ENCODE measurements around the gene SVBP. TPM values are rescaled to one million over a fixed set of nuclear protein-coding genes. Genes with fewer than 3 reads are reported as not detected.

The SVBP gene
- polyA plus RNA-seq, 4 donors: 17.7 to 36.0 (median 27.0) TPM

DNA sequence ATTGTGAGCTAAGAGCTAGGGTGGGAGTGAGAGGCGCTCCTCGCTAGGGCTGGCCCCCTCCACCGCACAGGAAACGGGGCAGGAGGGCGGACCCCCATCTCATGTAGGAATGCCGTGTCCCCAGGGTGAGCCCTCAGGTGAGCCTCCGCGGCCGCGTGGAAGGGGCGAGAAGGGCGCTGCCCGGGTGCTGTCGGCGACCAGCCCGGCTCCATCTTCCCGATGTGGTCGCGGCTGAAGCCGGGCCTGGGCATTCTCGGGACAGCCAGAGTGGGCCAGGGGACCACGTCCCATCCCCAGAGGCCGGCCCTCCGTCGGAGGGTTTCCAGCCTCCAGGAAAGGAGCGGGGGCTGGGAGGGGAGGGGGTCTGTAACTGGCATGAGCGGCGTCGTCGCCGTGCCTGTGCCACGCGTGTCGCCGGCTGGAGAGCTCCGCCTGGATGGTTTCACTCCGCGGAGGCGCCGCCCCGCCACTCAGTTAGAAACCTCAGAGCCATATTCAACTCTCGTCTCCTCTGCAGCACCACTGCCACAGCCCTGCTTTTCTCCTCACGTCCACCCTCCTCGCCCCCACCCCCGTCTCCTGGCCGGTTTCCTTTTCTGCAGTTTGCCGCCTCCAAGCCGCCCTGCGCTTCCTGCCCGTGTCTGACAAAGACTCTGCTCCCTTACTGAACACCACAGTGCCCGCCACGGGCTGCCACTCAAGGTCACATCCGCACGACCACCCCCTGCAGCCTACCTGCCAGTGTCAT, 32.1 kb downstream of the SVBP start, which contains the start of gene TMEM269:
Gene TMEM269 (plus strand): TSS at position 46 of the 748 bp plus-strand sequence. CDS start 4,903 bp downstream, outside the sequence.
- Histone ChIP-seq H3K27me3 (ENCODE audit: control insufficient read depth in 3 of 3, insufficient read depth in 3 of 3, low read length in 3 of 3) (peaks cover 0 to 37% (median 0%) of the 10 kb centered on the region in 3 donors), H3K36me3 (ENCODE audit: control insufficient read depth in 3 of 3, insufficient read depth in 2 of 3, low read depth in 1 of 3, low read length in 3 of 3) (peaks cover 0 to 22% (median 0%) of the 10 kb centered on the region in 3 donors), H3K4me1 (ENCODE audit: control insufficient read depth in 3 of 3, insufficient read depth in 2 of 3, low read depth in 1 of 3, low read length in 2 of 3) (peaks cover 0 to 9% (median 0%) of the 10 kb centered on the region in 3 donors), H3K27ac (ENCODE audit: low read depth in 1 of 3, low read length in 2 of 3) (no peak within 1 kb of the TSS), H3K9me3 (ENCODE audit: control insufficient read depth in 2 of 2, insufficient read depth in 1 of 2, low read depth in 1 of 2, low read length in 1 of 2) (no peaks in the 10 kb centered on the region), H3K4me3 (ENCODE audit: low read depth in 1 of 3, low read length in 3 of 3) (peak within 1 kb of the TSS in 2 of 3 donors; percentile 24 to 39)
- FAIRE-seq (no peak), DNase-seq (peak in 1 of 2 donors; percentile 28)
- WGBS, 3 donors: 8 to 12% (median 11%) methylated on average over 43 to 54 of the region's 54 CpGs

DNA sequence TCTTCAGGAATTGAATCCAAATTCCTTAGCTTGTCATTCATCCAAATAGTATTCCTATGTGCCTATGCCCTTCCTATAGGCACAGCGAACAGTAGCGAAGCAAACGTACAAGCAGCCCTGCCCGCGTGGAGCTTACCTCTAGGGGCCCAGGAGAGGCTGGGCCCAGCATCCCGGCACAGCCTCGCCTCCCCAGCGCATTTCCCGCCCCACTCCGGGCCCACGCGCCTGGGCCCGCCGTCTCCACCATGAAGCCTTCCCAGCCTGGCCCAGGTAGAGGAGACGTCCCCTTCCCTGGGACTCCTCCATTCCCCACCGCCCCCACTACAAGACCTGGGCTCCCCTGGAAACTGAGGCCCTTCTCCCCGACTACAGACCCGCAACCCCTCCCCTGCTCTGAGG, 32.7 kb downstream of the SVBP start:
- H3K27ac ChIP-seq (ENCODE audit: low read depth in 1 of 3, low read length in 2 of 3): no peak overlapping the region
- H3K36me3 ChIP-seq (ENCODE audit: control insufficient read depth in 3 of 3, insufficient read depth in 2 of 3, low read depth in 1 of 3, low read length in 3 of 3): peaks cover 0 to 22% (median 0%) of the 10 kb centered on the region in 3 donors
- H3K9me3 ChIP-seq (ENCODE audit: control insufficient read depth in 2 of 2, insufficient read depth in 1 of 2, low read depth in 1 of 2, low read length in 1 of 2): no peaks in the 10 kb centered on the region
- FAIRE-seq (no peak), DNase-seq (no peak)
- H3K4me1 ChIP-seq (ENCODE audit: control insufficient read depth in 3 of 3, insufficient read depth in 2 of 3, low read depth in 1 of 3, low read length in 2 of 3): peaks cover 0 to 9% (median 0%) of the 10 kb centered on the region in 3 donors
- peaks cover 0 to 33% (median 0%) of the 10 kb centered on the region in 3 donors for H3K27me3 ChIP-seq (ENCODE audit: control insufficient read depth in 3 of 3, insufficient read depth in 3 of 3, low read length in 3 of 3)
- 84 to 95% (median 89%) methylated on average over 18 of the region's 18 CpGs for WGBS, 3 donors
- H3K4me3 ChIP-seq (ENCODE audit: low read depth in 1 of 3, low read length in 3 of 3): peak overlapping the region in 2 of 3 donors; percentile 24 to 39

- H3K9me3 ChIP-seq (ENCODE audit: control insufficient read depth in 2 of 2, insufficient read depth in 1 of 2, low read depth in 1 of 2, low read length in 1 of 2): no peaks in the 10 kb centered on the region
- WGBS, 3 donors: 97 to 100% (median 98%) methylated on average over 2 of the region's 2 CpGs
- H3K27me3 ChIP-seq (ENCODE audit: control insufficient read depth in 3 of 3, insufficient read depth in 3 of 3, low read length in 3 of 3): peaks cover 0 to 33% (median 0%) of the 10 kb centered on the region in 3 donors
- no peak overlapping the region for H3K27ac ChIP-seq (ENCODE audit: low read depth in 1 of 3, low read length in 2 of 3)
- peaks cover 0 to 9% (median 0%) of the 10 kb centered on the region in 3 donors for H3K4me1 ChIP-seq (ENCODE audit: control insufficient read depth in 3 of 3, insufficient read depth in 2 of 3, low read depth in 1 of 3, low read length in 2 of 3)
- no peak for FAIRE-seq
- peaks cover 0 to 21% (median 0%) of the 10 kb centered on the region in 3 donors for H3K36me3 ChIP-seq (ENCODE audit: control insufficient read depth in 3 of 3, insufficient read depth in 2 of 3, low read depth in 1 of 3, low read length in 3 of 3)
- no peak overlapping the region for H3K4me3 ChIP-seq (ENCODE audit: low read depth in 1 of 3, low read length in 3 of 3)
- no peak for DNase-seq
Measured at GRCh38 chr1:42783092-42783491, 34.1 kb downstream of the SVBP start.

- FAIRE-seq (no peak), DNase-seq (no peak)
- WGBS, 3 donors: 98 to 100% (median 100%) methylated on average over 1 of the region's 1 CpG
- Histone ChIP-seq H3K27ac (ENCODE audit: low read depth in 1 of 3, low read length in 2 of 3) (no peak overlapping the region), H3K4me1 (ENCODE audit: control insufficient read depth in 3 of 3, insufficient read depth in 2 of 3, low read depth in 1 of 3, low read length in 2 of 3) (peaks cover 0 to 4% (median 0%) of the 10 kb centered on the region in 3 donors), H3K27me3 (ENCODE audit: control insufficient read depth in 3 of 3, insufficient read depth in 3 of 3, low read length in 3 of 3) (peaks cover 0 to 13% (median 0%) of the 10 kb centered on the region in 3 donors), H3K36me3 (ENCODE audit: control insufficient read depth in 3 of 3, insufficient read depth in 2 of 3, low read depth in 1 of 3, low read length in 3 of 3) (peaks cover 4 to 39% (median 6%) of the 10 kb centered on the region in 3 donors), H3K4me3 (ENCODE audit: low read depth in 1 of 3, low read length in 3 of 3) (no peak overlapping the region), H3K9me3 (ENCODE audit: control insufficient read depth in 2 of 2, insufficient read depth in 1 of 2, low read depth in 1 of 2, low read length in 1 of 2) (no peaks in the 10 kb centered on the region)
Measured at GRCh38 chr1:42780176-42780575, 37.0 kb downstream of the SVBP start.

- DNase-seq (no peak), FAIRE-seq (no peak)
- Histone ChIP-seq H3K27me3 (ENCODE audit: control insufficient read depth in 3 of 3, insufficient read depth in 3 of 3, low read length in 3 of 3) (peaks cover 0 to 9% (median 0%) of the 10 kb centered on the region in 3 donors), H3K9me3 (ENCODE audit: control insufficient read depth in 2 of 2, insufficient read depth in 1 of 2, low read depth in 1 of 2, low read length in 1 of 2) (no peaks in the 10 kb centered on the region), H3K36me3 (ENCODE audit: control insufficient read depth in 3 of 3, insufficient read depth in 2 of 3, low read depth in 1 of 3, low read length in 3 of 3) (peaks cover 4 to 41% (median 10%) of the 10 kb centered on the region in 3 donors), H3K4me1 (ENCODE audit: control insufficient read depth in 3 of 3, insufficient read depth in 2 of 3, low read depth in 1 of 3, low read length in 2 of 3) (no peaks in the 10 kb centered on the region), H3K27ac (ENCODE audit: low read depth in 1 of 3, low read length in 2 of 3) (no peak overlapping the region), H3K4me3 (ENCODE audit: low read depth in 1 of 3, low read length in 3 of 3) (no peak overlapping the region)
- 49 to 70% (median 64%) methylated on average over 2 of the region's 2 CpGs for WGBS, 3 donors
Measured at GRCh38 chr1:42779725-42780124, 37.5 kb downstream of the SVBP start.

DNA sequence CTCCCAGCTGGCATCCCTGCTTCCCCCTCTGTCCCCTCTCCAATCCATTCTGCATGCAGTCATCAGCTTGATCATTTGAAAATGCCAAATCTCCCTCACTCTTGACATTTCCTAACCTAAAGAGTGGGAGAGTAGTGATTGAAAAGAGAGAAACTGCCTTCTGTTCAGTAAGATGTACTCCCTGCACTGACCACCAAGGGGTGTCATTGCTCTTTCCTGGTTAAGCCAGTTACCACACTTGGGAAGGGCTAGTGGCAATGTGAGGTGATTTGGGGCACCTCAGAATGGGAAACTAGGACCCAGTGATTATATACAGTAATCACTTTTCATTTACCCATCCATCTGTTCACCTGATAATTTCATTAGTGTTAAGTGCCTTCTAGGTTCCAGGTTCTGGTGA, 39.3 kb downstream of the SVBP start:
- Histone ChIP-seq H3K27me3 (ENCODE audit: control insufficient read depth in 3 of 3, insufficient read depth in 3 of 3, low read length in 3 of 3) (no peaks in the 10 kb centered on the region), H3K4me3 (ENCODE audit: low read depth in 1 of 3, low read length in 3 of 3) (no peak overlapping the region), H3K4me1 (ENCODE audit: control insufficient read depth in 3 of 3, insufficient read depth in 2 of 3, low read depth in 1 of 3, low read length in 2 of 3) (no peaks in the 10 kb centered on the region), H3K36me3 (ENCODE audit: control insufficient read depth in 3 of 3, insufficient read depth in 2 of 3, low read depth in 1 of 3, low read length in 3 of 3) (peaks cover 4 to 35% (median 13%) of the 10 kb centered on the region in 3 donors), H3K9me3 (ENCODE audit: control insufficient read depth in 2 of 2, insufficient read depth in 1 of 2, low read depth in 1 of 2, low read length in 1 of 2) (no peaks in the 10 kb centered on the region), H3K27ac (ENCODE audit: low read depth in 1 of 3, low read length in 2 of 3) (no peak overlapping the region)
- DNase-seq (peak; percentile 32 to 42), FAIRE-seq (no peak)

DNA sequence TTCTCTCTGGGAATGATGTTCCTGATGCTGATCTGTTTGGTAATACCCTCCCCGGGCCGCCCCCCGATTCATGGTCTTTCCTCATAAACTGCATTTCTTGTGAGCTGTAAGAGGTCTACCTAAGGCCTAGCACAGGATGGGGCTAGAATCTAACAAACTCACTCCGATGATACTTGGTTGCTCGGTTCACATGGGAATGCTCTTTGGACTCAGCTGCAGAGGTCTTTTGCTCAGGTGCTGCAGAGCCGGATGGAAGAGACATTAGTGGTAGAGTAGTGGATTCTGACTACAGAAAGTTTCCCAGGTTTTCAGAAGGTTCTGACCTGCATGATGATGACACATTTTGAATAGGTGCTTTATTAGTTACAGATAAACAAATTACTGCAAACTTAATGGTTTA, 40.7 kb downstream of the SVBP start:
- Histone ChIP-seq H3K4me1 (ENCODE audit: control insufficient read depth in 3 of 3, insufficient read depth in 2 of 3, low read depth in 1 of 3, low read length in 2 of 3) (no peaks in the 10 kb centered on the region), H3K9me3 (ENCODE audit: control insufficient read depth in 2 of 2, insufficient read depth in 1 of 2, low read depth in 1 of 2, low read length in 1 of 2) (no peaks in the 10 kb centered on the region), H3K27me3 (ENCODE audit: control insufficient read depth in 3 of 3, insufficient read depth in 3 of 3, low read length in 3 of 3) (no peaks in the 10 kb centered on the region), H3K27ac (ENCODE audit: low read depth in 1 of 3, low read length in 2 of 3) (no peak overlapping the region), H3K4me3 (ENCODE audit: low read depth in 1 of 3, low read length in 3 of 3) (no peak overlapping the region), H3K36me3 (ENCODE audit: control insufficient read depth in 3 of 3, insufficient read depth in 2 of 3, low read depth in 1 of 3, low read length in 3 of 3) (peaks cover 4 to 34% (median 13%) of the 10 kb centered on the region in 3 donors)
- DNase-seq (peak in 1 of 2 donors; percentile 51), FAIRE-seq (no peak)
- WGBS, 3 donors: 61 to 88% (median 76%) methylated on average over 6 of the region's 6 CpGs

DNA sequence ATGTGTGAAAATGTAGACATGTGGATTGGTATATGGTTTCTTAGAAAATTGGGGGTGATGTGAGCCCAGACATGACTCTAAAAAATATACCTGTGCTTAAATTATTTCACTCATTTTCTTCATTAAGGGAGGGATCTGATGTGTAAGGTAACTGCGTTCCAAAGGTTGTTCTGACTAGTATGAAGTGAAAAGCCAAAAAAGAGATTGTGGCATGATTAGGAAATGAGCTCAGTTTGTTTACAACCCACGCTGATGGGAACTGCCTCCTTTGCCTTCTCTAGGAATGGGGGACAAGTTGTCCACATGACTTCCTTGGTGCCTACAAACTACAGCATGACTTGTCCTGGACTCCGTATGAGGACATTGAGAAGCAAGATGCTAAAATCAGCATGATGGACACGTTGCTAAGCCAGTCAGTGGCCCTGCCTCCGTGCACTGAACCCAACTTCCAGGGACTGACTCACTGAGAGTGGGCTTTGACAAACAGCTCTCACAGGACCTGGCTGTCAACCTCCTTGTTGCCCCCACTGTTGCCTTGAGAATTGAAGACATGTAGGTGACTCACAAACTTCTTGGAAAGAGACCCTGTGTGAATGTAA, 42.2 kb downstream of the SVBP start:
- FAIRE-seq: no peak
- no peaks in the 10 kb centered on the region for H3K9me3 ChIP-seq (ENCODE audit: control insufficient read depth in 2 of 2, insufficient read depth in 1 of 2, low read depth in 1 of 2, low read length in 1 of 2)
- no peak overlapping the region for H3K27ac ChIP-seq (ENCODE audit: low read depth in 1 of 3, low read length in 2 of 3)
- DNase-seq: no peak
- no peaks in the 10 kb centered on the region for H3K4me1 ChIP-seq (ENCODE audit: control insufficient read depth in 3 of 3, insufficient read depth in 2 of 3, low read depth in 1 of 3, low read length in 2 of 3)
- no peaks in the 10 kb centered on the region for H3K27me3 ChIP-seq (ENCODE audit: control insufficient read depth in 3 of 3, insufficient read depth in 3 of 3, low read length in 3 of 3)
- peaks cover 4 to 28% (median 13%) of the 10 kb centered on the region in 3 donors for H3K36me3 ChIP-seq (ENCODE audit: control insufficient read depth in 3 of 3, insufficient read depth in 2 of 3, low read depth in 1 of 3, low read length in 3 of 3)
- no peak overlapping the region for H3K4me3 ChIP-seq (ENCODE audit: low read depth in 1 of 3, low read length in 3 of 3)
- WGBS, 3 donors: 82 to 90% (median 89%) methylated on average over 5 of the region's 5 CpGs
